Inflammatory macrophage treated with lipopolysaccharide for 4 hours (primary cell): ENCODE results near the gene COMMD1.
"Not testable (repeated sequence)": the region's sequence is repeated elsewhere in the genome, so short reads cannot be mapped to it uniquely, and the experiment has no call there.

Source experiments
- DNase-seq: peaks from one replicate; pipeline ENCODE4 v3.0.0-alpha.2; 2020

Gene COMMD1

GRCh38 chr2:61905372-61906185 lies at the start of gene COMMD1:
Gene COMMD1 (plus strand): TSS chr2:61905674. CDS start chr2:61905679, 5 bp downstream.
- DNase-seq: peak; percentile 79

GRCh38 chr2:61857224-61857623 lies 48.2 kb upstream of the COMMD1 start:
- DNase-seq: no peak

- no peak for DNase-seq
Observed at GRCh38 chr2:61862085-61862484, 43.4 kb upstream of the COMMD1 start.

GRCh38 chr2:61866482-61867089 lies 38.9 kb upstream of the COMMD1 start:
- DNase-seq: not testable (repeated sequence)

GRCh38 chr2:61876400-61876799 lies 29.1 kb upstream of the COMMD1 start:
- no peak for DNase-seq

GRCh38 chr2:61877571-61878245 lies 27.8 kb upstream of the COMMD1 start:
- DNase-seq: no peak

- DNase-seq: no peak
Observed at GRCh38 chr2:61878761-61879160, 26.7 kb upstream of the COMMD1 start.

GRCh38 chr2:61879351-61879750 lies 26.1 kb upstream of the COMMD1 start:
- not testable (repeated sequence) for DNase-seq

GRCh38 chr2:61882850-61883249 lies 22.6 kb upstream of the COMMD1 start:
- no peak for DNase-seq

- no peak for DNase-seq
Observed at GRCh38 chr2:61885896-61886603, 19.4 kb upstream of the COMMD1 start.

- peak; percentile 69 for DNase-seq
Observed at GRCh38 chr2:61887717-61888266, 17.7 kb upstream of the COMMD1 start.

- peak; percentile 78 for DNase-seq
Observed at GRCh38 chr2:61888267-61889055, 17.0 kb upstream of the COMMD1 start, which contains the start of gene CCT4. Gene CCT4 (minus strand): TSS chr2:61888656. CDS start chr2:61888507, 149 bp downstream.

- peak; percentile 13 for DNase-seq
Observed at GRCh38 chr2:61898810-61899209, 6.7 kb upstream of the COMMD1 start.

- DNase-seq: peak; percentile 68
Observed at GRCh38 chr2:61900281-61900680, 5.2 kb upstream of the COMMD1 start.

GRCh38 chr2:61906186-61906470 lies 654 bp downstream of the COMMD1 start:
- no peak for DNase-seq

GRCh38 chr2:61909116-61909515 lies 3.6 kb downstream of the COMMD1 start:
- DNase-seq: no peak

- DNase-seq: no peak
Observed at GRCh38 chr2:61910603-61911002, 5.1 kb downstream of the COMMD1 start.

- DNase-seq: peak; percentile 20
Observed at GRCh38 chr2:61911510-61911909, 6.0 kb downstream of the COMMD1 start.

GRCh38 chr2:61914794-61915193 lies 9.3 kb downstream of the COMMD1 start:
- not testable (repeated sequence) for DNase-seq

- no peak for DNase-seq
Observed at GRCh38 chr2:61920548-61920947, 15.1 kb downstream of the COMMD1 start.

GRCh38 chr2:61922714-61923113 lies 17.2 kb downstream of the COMMD1 start:
- DNase-seq: no peak
